Duodenal mucosa (tissue), 2 donors: Measurements from ENCODE around the gene TMEM14C.
"Not testable (repeated sequence)": the region's sequence is repeated elsewhere in the genome, so short reads cannot be mapped to it uniquely, and the experiment has no call there.

Experiments
- H3K27ac ChIP-seq: one replicate; pipeline ENCODE4 v1.7.0; 2013; ENCODE audit warnings: low read depth, low read length
- H3K27me3 ChIP-seq, 2 donors: one replicate each; pipeline ENCODE4 v1.7.0; 2013; ENCODE audit warnings: low read length in 2 of 2, control low read depth in 1 of 2; ENCODE audit not compliant: insufficient read depth in 2 of 2, control insufficient read depth in 1 of 2
- H3K36me3 ChIP-seq, 2 donors: one replicate each; pipeline ENCODE4 v1.7.0; 2013; ENCODE audit warnings: low read length in 2 of 2, control low read depth in 1 of 2; ENCODE audit not compliant: insufficient read depth in 2 of 2, control insufficient read depth in 1 of 2
- H3K4me1 ChIP-seq, 2 donors: one replicate each; pipeline ENCODE4 v1.7.0; 2013; ENCODE audit warnings: low read length in 2 of 2, control low read depth in 1 of 2; ENCODE audit not compliant: insufficient read depth in 2 of 2, control insufficient read depth in 1 of 2
- H3K4me3 ChIP-seq, 2 donors: one replicate each; pipeline ENCODE4 v1.7.0; 2013; ENCODE audit warnings: low read length in 2 of 2, low read depth in 1 of 2
- H3K9ac ChIP-seq, 2 donors: one replicate each; pipeline ENCODE4 v1.7.0; 2013; ENCODE audit warnings: low read length in 2 of 2, low read depth in 1 of 2
- H3K9me3 ChIP-seq, 2 donors: one replicate each; pipeline ENCODE4 v1.7.0; 2013; ENCODE audit warnings: low read length in 2 of 2, control low read depth in 1 of 2; ENCODE audit not compliant: control insufficient read depth in 1 of 2

The TMEM14C gene

DNA sequence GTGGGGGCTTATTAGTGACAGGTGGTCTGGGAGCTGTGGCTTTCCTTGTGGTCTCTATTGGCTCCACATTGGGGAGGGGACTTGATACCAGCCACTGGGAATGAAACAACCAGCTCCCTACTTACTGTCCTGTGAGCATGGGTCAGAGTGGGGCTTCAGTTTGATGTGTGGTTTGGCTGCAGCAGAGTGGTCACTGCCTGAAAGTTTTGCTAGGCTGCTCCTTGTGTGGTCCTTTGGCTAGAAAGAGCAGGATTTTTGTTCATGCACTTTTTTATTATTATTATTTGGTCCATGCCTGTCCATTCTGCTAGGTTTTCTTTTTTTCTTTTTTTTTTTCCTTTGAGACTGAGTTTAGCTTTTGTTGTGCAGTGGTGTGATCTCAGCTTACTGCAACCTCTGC is 17.2 kb downstream of the TMEM14C start:
- no peaks in the 10 kb centered on the region for H3K4me1 ChIP-seq
- no peaks in the 10 kb centered on the region for H3K9me3 ChIP-seq
- no peaks in the 10 kb centered on the region for H3K27me3 ChIP-seq
- no peaks in the 10 kb centered on the region for H3K36me3 ChIP-seq
- no peak overlapping the region for H3K27ac ChIP-seq
- H3K9ac ChIP-seq, result no peak overlapping the region
- H3K4me3 ChIP-seq, result no peak overlapping the region

GRCh38 chr6:10741643-10742042 is 18.8 kb downstream of the TMEM14C start:
- not testable (repeated sequence) for H3K36me3 ChIP-seq, H3K9ac ChIP-seq, H3K27me3 ChIP-seq, H3K27ac ChIP-seq, H3K4me3 ChIP-seq, H3K9me3 ChIP-seq, H3K4me1 ChIP-seq

- Histone ChIP-seq H3K9me3 (no peaks in the 10 kb centered on the region), H3K4me1 (peaks cover 7% of the 10 kb centered on the region in 2 donors), H3K27me3 (no peaks in the 10 kb centered on the region), H3K4me3 (no peak overlapping the region), H3K36me3 (no peaks in the 10 kb centered on the region), H3K27ac (no peak overlapping the region), H3K9ac (no peak overlapping the region)
These were observed 19.4 kb downstream of the TMEM14C start for GRCh38 chr6:10742251-10742650.

- H3K27me3 ChIP-seq, result no peaks in the 10 kb centered on the region
These were observed 20.6 kb downstream of the TMEM14C start for GRCh38 chr6:10743515-10743914.

GRCh38 chr6:10745116-10745515 is 22.2 kb downstream of the TMEM14C start:
- no peak overlapping the region for H3K27ac ChIP-seq
- no peaks in the 10 kb centered on the region for H3K9me3 ChIP-seq
- no peak overlapping the region for H3K4me3 ChIP-seq
- H3K9ac ChIP-seq, result no peak overlapping the region
- no peaks in the 10 kb centered on the region for H3K27me3 ChIP-seq
- H3K4me1 ChIP-seq, result peaks cover 25 to 26% of the 10 kb centered on the region in 2 donors
- no peaks in the 10 kb centered on the region for H3K36me3 ChIP-seq

More at GRCh38 chr6:10743515-10743914, 20.6 kb downstream of the TMEM14C start:
- Histone ChIP-seq H3K36me3 (no peaks in the 10 kb centered on the region), H3K9ac (no peak overlapping the region), H3K4me1 (peaks cover 10 to 11% of the 10 kb centered on the region in 2 donors), H3K9me3 (no peaks in the 10 kb centered on the region), H3K27ac (no peak overlapping the region), H3K4me3 (no peak overlapping the region)

DNA sequence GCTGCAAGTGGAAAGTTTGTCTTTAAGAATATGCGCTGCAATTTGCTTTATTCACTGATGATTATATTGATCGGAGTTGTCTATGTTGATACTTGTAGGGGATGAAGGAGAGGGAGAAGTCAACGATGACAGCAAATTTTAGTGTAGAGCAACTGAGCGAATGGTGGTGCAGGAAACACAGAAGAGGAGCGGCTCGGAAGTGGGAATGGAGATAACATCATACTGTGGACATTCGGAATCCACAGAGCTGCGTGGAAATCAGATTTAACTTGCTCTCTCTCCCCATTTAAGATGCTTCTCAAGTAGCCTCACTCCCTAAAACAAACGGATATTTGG is 24.0 kb downstream of the TMEM14C start:
- H3K27ac ChIP-seq, result peak overlapping the region; percentile 36
- no peaks in the 10 kb centered on the region for H3K27me3 ChIP-seq
- peaks cover 0 to 14% of the 10 kb centered on the region in 2 donors for H3K36me3 ChIP-seq
- H3K4me3 ChIP-seq, result peak overlapping the region; percentile 80 to 98
- no peaks in the 10 kb centered on the region for H3K9me3 ChIP-seq
- peaks cover 25 to 26% of the 10 kb centered on the region in 2 donors for H3K4me1 ChIP-seq
- H3K9ac ChIP-seq, result peak overlapping the region; percentile 58 to 74

DNA sequence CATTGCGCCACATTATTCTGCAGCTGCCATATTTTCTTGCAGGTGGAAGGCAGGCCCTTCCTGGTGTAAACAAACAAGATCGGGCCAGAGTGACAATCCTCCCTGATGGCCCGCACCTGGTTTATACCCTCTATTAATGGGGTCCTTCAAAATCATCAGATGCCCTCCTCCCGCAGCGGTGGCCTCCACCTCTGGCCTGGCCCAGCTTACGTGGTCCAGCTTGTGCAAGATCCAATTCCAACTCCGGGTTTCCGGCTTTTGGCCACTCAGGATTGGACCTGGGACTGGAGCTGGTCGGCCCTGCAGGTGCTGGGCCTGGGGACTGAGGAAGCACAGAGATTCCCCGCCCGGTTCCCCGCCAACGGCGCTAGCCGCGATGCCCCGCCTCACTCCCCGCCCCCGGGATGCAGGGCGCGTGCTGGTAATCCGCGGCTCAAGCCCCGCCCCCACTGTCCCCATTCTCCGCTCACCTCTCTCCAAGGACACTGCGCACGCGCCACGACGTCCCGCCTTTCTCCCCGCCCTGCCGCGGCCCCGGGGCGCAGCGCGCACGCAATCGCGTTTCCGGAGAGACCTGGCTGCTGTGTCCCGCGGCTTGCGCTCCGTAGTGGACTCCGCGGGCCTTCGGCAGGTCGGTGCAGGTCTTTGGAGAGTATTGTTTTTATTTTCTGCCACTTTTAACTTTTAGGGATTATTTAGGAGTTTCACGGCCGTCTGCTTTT is 24.5 kb downstream of the TMEM14C start, which contains the start of gene TMEM14B:
Gene TMEM14B, plus strand, starts transcription at position 555 of the 722 bp plus-strand sequence. CDS start 1,441 bp downstream, outside the sequence.
- peak within 1 kb of the TSS; percentile 89 to 97 for H3K9ac ChIP-seq
- H3K4me3 ChIP-seq, result peak within 1 kb of the TSS; percentile 80 to 98
- peaks cover 25 to 26% of the 10 kb centered on the region in 2 donors for H3K4me1 ChIP-seq
- H3K36me3 ChIP-seq, result peaks cover 0 to 15% of the 10 kb centered on the region in 2 donors
- no peaks in the 10 kb centered on the region for H3K9me3 ChIP-seq
- no peaks in the 10 kb centered on the region for H3K27me3 ChIP-seq
- H3K27ac ChIP-seq, result peak within 1 kb of the TSS; percentile 52

GRCh38 chr6:10749734-10750133 is 26.9 kb downstream of the TMEM14C start:
- Histone ChIP-seq H3K4me3 (no peak overlapping the region), H3K9me3 (no peaks in the 10 kb centered on the region), H3K27me3 (no peaks in the 10 kb centered on the region), H3K36me3 (peaks cover 16 to 38% of the 10 kb centered on the region in 2 donors), H3K9ac (no peak overlapping the region), H3K4me1 (peaks cover 25 to 26% of the 10 kb centered on the region in 2 donors), H3K27ac (no peak overlapping the region)

GRCh38 chr6:10750568-10750967 is 27.7 kb downstream of the TMEM14C start:
- H3K27ac ChIP-seq, H3K9me3 ChIP-seq, H3K27me3 ChIP-seq, H3K9ac ChIP-seq, H3K4me3 ChIP-seq: not testable (repeated sequence)
- peaks cover 24 to 46% of the 10 kb centered on the region in 2 donors for H3K36me3 ChIP-seq
- peaks cover 25 to 26% of the 10 kb centered on the region in 2 donors for H3K4me1 ChIP-seq

- not testable (repeated sequence) for H3K4me3 ChIP-seq, H3K9me3 ChIP-seq, H3K27ac ChIP-seq, H3K27me3 ChIP-seq, H3K9ac ChIP-seq
- H3K4me1 ChIP-seq, result peaks cover 22 to 24% of the 10 kb centered on the region in 2 donors
- peaks cover 24 to 55% of the 10 kb centered on the region in 2 donors for H3K36me3 ChIP-seq
These were observed 28.9 kb downstream of the TMEM14C start for GRCh38 chr6:10751757-10752156.
